Gastroesophageal sphincter (tissue), 4 donors: ENCODE data around the gene TSSK2. TPM values are rescaled to one million over a fixed set of nuclear protein-coding genes. Genes with fewer than 3 reads are reported as not detected.

Experiments
- ATAC-seq: fragments of 150-250 bp; one replicate; pipeline ENCODE4 v1.9.1; 2016; ENCODE audit warnings: mild to moderate bottlenecking, moderate library complexity
- H3K27ac ChIP-seq, 4 donors: fragments of 200-600 bp; sonication (generic) in 3 of 4; 1 replicate in 3 of 4; 2 replicates in 1 of 4; pipeline ENCODE4 v1.5.1; 2016 to 2019
- H3K27me3 ChIP-seq: fragments of 200-600 bp; sonication (generic); one replicate; pipeline ENCODE4 v1.5.1; 2019
- H3K36me3 ChIP-seq, 2 donors: fragments of 200-600 bp; sonication (generic); one replicate each; pipeline ENCODE4 v1.5.1; 2019; ENCODE audit warnings: control low read depth in 1 of 2
- H3K4me1 ChIP-seq, 3 donors: fragments of 200-600 bp; sonication (generic); 1 replicate in 2 of 3; 2 replicates in 1 of 3; pipeline ENCODE4 v1.5.1; 2016 to 2019; ENCODE audit warnings: control low read depth in 2 of 3
- H3K4me3 ChIP-seq, 2 donors: fragments of 200-600 bp; sonication (generic); one replicate each; pipeline ENCODE4 v1.5.1; 2019; ENCODE audit warnings: mild to moderate bottlenecking in 1 of 2, moderate library complexity in 1 of 2
- H3K9me3 ChIP-seq, 3 donors: fragments of 200-600 bp; sonication (generic); one replicate each; pipeline ENCODE4 v1.5.1; 2017 to 2019; ENCODE audit warnings: control low read depth in 2 of 3
- EP300 ChIP-seq: sonication (generic); formaldehyde crosslinking; IDR thresholded peaks from one replicate; pipeline ENCODE4 v1.6.1; 2017; ENCODE audit warnings: antibody characterized with exemption, mild to moderate bottlenecking
- POLR2A ChIP-seq, 2 donors: fragments of 450-650 bp; IDR thresholded peaks; one replicate each; pipeline ENCODE4 v1.6.1; 2017; ENCODE audit warnings: antibody characterized with exemption in 2 of 2, mild to moderate bottlenecking in 2 of 2, moderate library complexity in 1 of 2
- POLR2AphosphoS5 ChIP-seq: sonication (generic); formaldehyde crosslinking; IDR thresholded peaks from one replicate; pipeline ENCODE4 v1.6.1; 2017; ENCODE audit warnings: antibody characterized with exemption
- WGBS, 2 donors: methylation state at CpG; one replicate each; pipeline ENCODE4 v1.1.5; 2018; ENCODE audit warnings: low coverage in 1 of 2; 5-methylcytosine and 5-hydroxymethylcytosine counted together
- total RNA-seq, 4 donors: library from RNA; depleted of rRNA; stranded (reverse); fragments of >200 nt; gene quantifications; one replicate each; pipeline ENCODE4 v1.1.0, GENCODE V29; 2016
- TF ChIP-seq, protein P1 (sequence below), 4 experiments: fragments of 200-600 bp in 2 of 4; fragments of 450-650 bp in 2 of 4; sonication (generic) in 1 of 4; IDR thresholded peaks; one replicate each; pipeline ENCODE4 v1.5.1; 2017 to 2019; ENCODE audit warnings: antibody characterized with exemption in 4 of 4, mild to moderate bottlenecking in 2 of 4, moderate library complexity in 2 of 4

TSSK2 gene
- total RNA-seq, 4 donors from 2014 or later: 0.13 TPM; not detected in 3

DNA sequence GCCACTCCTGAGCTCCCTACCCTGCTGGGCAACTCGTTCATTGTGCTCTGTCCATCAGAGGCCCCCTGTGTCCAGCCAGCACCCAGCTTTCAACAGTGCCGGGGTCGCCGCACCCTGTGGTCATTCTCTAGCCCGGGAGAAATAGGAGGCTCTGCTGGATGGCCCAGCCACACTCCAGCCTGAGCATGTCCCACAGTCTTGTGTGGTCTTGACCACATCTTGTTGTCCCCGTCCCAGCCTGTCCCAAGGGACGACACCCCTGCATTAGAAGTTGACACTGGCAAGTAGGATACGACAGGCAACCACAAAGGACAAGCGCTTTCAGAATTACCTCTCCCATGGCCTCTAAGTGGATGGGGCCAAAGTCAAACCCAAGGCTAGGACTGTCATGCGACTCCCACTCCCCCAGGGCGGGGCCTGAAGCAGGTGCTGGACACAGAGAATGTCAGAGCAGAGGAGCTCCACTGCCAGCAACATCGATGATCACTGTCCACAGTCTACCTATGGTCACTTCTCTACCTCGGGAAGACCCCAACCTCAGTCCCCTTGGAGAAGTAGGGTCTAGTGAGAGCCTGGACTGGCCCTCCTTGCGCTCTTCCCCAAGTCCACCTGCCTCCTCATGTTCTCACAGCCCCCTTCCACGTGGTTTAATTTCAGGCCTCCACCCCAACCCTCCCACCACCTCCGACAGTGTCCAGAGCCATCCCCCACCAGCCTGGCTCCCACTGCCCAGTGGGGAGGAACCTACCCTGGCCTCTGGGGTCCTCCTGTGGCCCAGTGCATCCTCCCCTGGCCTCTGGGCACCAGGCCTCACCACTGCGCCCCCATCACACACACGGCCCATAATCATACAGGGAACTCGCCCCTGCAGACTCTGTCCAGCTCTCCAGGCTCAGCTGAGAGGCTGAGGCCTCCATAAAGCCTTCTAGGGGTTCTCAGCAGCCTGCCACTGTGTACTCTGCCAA, 4.5 kb upstream of the TSSK2 start:
- no peaks in the 10 kb centered on the region for H3K27me3 ChIP-seq
- 89% methylated on average over 8 of the region's 19 CpGs; no CpG with 5 or more reads in 1 of the 2 donors for WGBS, 2 donors

DNA sequence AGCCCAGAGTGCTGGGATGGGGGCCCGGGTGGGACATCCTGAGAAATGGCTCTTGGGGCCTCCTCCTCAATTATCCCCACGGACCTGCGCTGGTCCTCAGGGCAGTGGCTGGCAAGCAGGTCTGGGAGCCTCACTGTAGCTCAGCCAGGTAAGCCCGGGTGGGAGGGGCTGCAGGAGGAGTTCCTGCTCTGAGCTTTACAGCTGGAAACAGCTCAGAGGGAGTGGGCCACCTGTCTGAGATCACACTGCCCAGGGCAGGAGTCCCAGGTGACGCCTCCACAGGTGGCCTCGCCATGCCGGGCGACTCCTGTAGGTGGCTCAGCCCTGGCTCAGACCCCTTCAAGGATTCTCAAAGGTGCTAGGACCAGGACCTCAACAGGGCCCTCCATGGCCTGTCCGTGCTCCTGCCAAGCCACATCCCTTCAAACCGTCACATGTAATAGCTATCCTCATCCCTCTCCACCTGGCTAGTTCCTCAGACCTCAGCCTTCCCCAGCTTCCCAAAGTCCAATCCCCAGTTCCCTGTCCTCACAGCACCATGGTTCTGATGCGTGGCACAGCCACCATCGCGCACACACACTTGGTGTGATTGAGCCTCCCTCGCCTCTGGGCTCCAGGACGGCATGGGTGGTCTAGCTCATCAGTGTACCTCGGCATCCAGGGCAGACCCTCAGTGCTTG, 3.6 kb upstream of the TSSK2 start:
- H3K4me1 ChIP-seq: peaks cover 0 to 10% (median 5%) of the 10 kb centered on the region in 3 donors
- H3K4me3 ChIP-seq: no peak overlapping the region
- H3K36me3 ChIP-seq: peaks cover 0 to 12% of the 10 kb centered on the region in 2 donors
- no peaks in the 10 kb centered on the region for H3K9me3 ChIP-seq
- 95 to 100% methylated on average over 3 to 7 of the region's 16 CpGs for WGBS, 2 donors
- no peak for ATAC-seq
- H3K27me3 ChIP-seq: no peaks in the 10 kb centered on the region
- H3K27ac ChIP-seq: no peak overlapping the region
- TF ChIP-seq POLR2AphosphoS5 (no peak), EP300 (no peak), POLR2A (IDR thresholded peaks at IDR 0.05) (no peak)
- TF ChIP-seq, protein P1, sequence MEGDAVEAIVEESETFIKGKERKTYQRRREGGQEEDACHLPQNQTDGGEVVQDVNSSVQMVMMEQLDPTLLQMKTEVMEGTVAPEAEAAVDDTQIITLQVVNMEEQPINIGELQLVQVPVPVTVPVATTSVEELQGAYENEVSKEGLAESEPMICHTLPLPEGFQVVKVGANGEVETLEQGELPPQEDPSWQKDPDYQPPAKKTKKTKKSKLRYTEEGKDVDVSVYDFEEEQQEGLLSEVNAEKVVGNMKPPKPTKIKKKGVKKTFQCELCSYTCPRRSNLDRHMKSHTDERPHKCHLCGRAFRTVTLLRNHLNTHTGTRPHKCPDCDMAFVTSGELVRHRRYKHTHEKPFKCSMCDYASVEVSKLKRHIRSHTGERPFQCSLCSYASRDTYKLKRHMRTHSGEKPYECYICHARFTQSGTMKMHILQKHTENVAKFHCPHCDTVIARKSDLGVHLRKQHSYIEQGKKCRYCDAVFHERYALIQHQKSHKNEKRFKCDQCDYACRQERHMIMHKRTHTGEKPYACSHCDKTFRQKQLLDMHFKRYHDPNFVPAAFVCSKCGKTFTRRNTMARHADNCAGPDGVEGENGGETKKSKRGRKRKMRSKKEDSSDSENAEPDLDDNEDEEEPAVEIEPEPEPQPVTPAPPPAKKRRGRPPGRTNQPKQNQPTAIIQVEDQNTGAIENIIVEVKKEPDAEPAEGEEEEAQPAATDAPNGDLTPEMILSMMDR (IDR thresholded peaks at IDR 0.05): no peak

More for the DNA sequence above, 4.5 kb upstream of the TSSK2 start:
- Histone ChIP-seq H3K4me1 (peaks cover 0 to 10% (median 5%) of the 10 kb centered on the region in 3 donors), H3K27ac (no peak overlapping the region), H3K4me3 (no peak overlapping the region), H3K36me3 (peaks cover 0 to 3% of the 10 kb centered on the region in 2 donors), H3K9me3 (no peaks in the 10 kb centered on the region)
- ATAC-seq: no peak
- TF ChIP-seq, protein P1 (IDR thresholded peaks at IDR 0.05): no peak
- TF ChIP-seq POLR2A (IDR thresholded peaks at IDR 0.05): no peak
- no peak for TF ChIP-seq EP300
- no peak for TF ChIP-seq POLR2AphosphoS5

DNA sequence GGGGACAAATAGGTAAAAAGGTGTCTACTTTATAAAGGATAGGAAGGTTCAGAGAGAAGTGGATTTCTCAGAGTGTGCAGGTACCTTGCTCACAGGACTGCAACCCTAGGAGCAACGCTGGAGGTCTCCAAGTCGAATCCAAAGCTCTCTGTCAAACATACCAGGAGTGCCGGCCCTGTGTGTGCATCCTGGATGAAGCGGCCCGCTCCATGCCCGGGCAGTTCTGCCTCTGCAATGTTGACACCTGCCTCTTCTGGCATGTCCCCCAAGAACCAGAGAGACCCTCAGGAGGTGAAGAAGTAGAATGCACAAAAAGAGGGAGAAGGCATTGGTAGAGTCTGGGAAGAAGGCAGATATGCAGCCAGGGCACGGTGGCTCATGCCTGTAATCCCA, 3.1 kb upstream of the TSSK2 start:
- H3K4me3 ChIP-seq: no peak overlapping the region
- H3K9me3 ChIP-seq: no peaks in the 10 kb centered on the region
- ATAC-seq: no peak
- peaks cover 0 to 5% (median 2%) of the 10 kb centered on the region in 3 donors for H3K4me1 ChIP-seq
- H3K27me3 ChIP-seq: no peaks in the 10 kb centered on the region
- H3K27ac ChIP-seq: no peak overlapping the region
- WGBS, 2 donors: 50 to 100% methylated on average over 1 of the region's 7 CpGs
- TF ChIP-seq EP300: no peak
- no peak for TF ChIP-seq POLR2AphosphoS5
- TF ChIP-seq, protein P1 (IDR thresholded peaks at IDR 0.05): no peak
- no peak for TF ChIP-seq POLR2A (IDR thresholded peaks at IDR 0.05)
- peaks cover 0 to 17% of the 10 kb centered on the region in 2 donors for H3K36me3 ChIP-seq

DNA sequence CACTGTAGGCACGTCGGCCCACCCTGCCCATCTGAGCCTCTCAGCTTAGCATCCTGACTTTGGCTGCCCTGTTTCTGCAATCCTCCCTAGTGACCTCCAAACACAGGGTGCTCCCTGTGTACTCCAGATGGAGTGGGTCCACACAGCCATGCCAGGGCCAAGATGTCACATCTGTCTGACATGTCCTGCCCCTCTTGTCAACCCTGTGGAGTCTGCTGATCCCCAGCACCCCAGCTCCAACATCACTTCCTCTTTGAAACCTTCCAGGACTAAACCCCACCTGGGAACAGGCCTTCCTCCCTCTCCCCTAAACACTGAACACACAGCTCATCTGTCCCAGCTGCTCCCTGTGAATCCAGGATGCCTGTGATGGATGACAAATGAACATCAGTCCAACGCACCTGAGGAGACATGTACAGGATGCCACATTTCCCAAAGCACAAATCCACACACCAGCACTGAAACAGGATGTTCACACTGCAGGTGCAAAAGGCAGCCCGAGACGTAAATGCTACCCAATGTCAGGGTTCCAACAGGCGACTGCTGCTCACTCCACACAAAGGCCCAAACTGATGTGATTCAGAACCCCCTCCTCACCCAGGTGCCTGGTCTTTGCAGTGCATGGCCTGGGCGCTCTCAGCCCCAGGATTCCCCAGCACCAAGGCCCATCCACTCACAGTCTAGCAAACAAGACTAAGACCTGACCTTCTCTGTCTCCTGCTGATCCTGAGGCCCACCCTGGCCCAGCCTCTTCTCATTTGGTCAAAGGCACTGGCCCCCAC, 2.0 kb upstream of the TSSK2 start:
- Histone ChIP-seq H3K27ac (no peak overlapping the region), H3K36me3 (peaks cover 0 to 29% of the 10 kb centered on the region in 2 donors), H3K4me1 (no peaks in the 10 kb centered on the region), H3K4me3 (no peak overlapping the region), H3K27me3 (no peaks in the 10 kb centered on the region), H3K9me3 (no peaks in the 10 kb centered on the region)
- TF ChIP-seq POLR2A (IDR thresholded peaks at IDR 0.05) (no peak), EP300 (no peak), POLR2AphosphoS5 (no peak)
- TF ChIP-seq, protein P1 (IDR thresholded peaks at IDR 0.05): no peak
- ATAC-seq: no peak
- WGBS, 2 donors: 83 to 100% methylated on average over 1 to 2 of the region's 7 CpGs
